Mucosa of gallbladder (tissue), 1 donor: ENCODE results near the gene MGAT5B. TPM values are rescaled to one million over a fixed set of nuclear protein-coding genes. Genes with fewer than 3 reads are reported as not detected.

Source experiments
- DNase-seq: peaks from one replicate; pipeline ENCODE4 v3.0.0-alpha.2; 2020; ENCODE audit warnings: low spot score
- total RNA-seq: library from RNA; stranded (reverse); gene quantifications from one replicate; pipeline ENCODE4 v1.2.1, GENCODE V29; 2021
- donor health status: DM: no; HTN: no; CAD: no.

MGAT5B gene
- total RNA-seq, 1 donor from 2014 or later: 0.69 TPM

GRCh38 chr17:76905036-76905435, 36.8 kb downstream of the MGAT5B start:
- DNase-seq: no peak

- no peak for DNase-seq
Observed at GRCh38 chr17:76905836-76906235, 37.6 kb downstream of the MGAT5B start.

DNA sequence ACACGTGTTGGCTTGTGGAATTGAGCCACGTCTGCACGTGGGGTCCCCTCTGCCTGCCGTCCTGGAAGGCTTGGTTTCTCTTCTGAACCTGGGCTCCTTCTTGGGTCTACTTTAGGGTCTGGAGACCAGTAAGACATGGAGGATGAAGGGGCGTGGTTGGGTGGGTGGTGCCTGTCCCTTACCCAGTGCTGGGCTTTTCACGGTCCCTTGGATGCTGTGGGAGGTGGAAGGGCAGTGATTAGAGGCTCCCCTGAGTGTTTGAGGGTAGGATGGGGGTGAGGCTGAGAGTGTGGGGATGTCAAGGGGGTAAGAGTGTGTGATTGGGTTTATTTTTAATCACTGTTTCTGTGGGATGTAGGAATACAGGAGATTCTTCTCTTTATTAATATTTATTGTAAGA, 38.3 kb downstream of the MGAT5B start:
- no peak for DNase-seq

DNA sequence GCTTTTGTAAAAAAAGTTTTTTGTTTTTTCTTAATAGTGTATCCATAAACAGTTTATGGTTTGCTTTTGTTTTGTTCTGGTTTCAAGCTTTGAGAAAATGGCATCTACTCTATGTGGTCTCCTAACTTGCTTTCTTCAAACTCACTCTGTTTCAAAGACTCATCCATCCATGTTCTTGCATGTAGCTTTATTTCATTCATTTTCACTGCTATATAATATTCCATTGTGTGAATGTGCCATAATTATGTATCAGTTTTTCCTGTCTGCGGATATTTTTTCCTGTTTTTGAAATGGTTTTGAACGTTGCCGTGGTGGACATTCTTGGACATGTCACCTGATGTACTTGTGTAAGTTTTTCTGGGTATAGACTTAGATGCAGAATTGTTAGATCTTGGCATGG, 39.1 kb downstream of the MGAT5B start:
- no peak for DNase-seq

DNA sequence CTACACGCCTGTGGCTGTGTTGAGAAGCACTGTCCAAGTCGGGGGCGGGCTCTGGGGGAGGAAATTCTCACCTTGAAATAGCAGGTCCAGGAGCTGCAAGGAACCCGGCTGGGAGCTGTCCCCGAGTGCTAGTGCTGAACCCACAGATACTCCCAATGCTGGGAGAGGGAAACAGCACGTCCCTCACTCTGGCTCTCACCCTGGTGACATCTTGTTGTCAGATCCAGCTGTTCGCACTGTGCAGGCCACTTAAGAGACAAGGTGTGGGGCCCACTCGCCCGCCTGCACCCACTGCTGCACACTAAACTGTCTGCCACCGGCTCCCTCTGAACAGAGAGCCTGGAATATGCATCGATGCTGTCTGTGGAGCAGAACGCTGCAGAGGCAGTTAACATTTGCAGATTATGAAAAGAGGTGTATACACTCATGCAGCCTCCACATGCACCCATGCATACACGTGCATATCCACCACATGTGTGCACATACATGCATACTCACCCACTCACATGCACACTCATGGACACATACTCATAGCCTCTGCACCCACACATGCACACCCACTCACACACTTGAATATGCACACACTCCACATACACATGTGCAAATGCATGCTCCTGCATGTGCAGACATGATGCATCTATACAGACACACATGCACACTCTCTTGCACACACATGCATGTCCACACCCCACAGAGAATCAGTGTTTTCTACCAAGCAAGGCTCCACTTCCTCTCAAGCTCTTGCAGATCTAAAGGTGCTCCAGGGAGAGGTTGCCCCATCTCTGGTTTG, 42.0 kb downstream of the MGAT5B start:
- DNase-seq: peak; percentile 53

DNA sequence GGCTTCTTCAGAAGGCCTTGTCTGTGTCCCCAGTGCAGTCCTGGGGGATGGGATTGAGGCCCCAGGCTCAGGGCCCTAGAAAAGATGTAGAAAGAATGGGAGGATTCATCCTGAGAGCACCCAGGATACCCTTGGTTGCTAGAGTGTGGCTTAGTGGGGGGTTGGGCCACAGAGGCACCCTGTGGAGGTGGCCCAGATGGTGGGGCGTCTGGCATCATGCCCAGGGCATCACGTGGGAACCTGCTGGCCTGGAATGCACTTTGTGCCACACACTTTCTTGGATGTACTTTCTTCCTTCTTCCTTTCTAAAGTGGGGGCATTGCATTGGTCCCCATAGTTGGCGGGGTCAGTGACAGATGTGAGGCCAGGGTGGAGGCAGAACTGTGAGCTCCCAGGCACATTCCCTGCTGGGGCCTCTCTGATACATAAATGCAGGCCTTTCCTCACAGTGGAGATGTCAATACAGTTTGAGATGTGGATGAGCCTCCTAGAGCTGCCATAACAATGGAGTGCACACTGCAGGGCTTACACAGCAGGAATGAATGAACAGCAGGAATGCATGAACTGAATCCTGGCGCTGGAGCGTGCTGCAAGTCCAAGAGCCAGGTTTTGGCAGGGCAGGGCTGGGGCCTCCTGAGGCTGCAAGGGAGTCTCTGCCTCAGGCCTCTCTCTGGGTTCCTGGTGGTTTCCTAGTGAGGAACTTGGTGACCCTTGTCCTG, 43.3 kb downstream of the MGAT5B start:
- DNase-seq: no peak

DNA sequence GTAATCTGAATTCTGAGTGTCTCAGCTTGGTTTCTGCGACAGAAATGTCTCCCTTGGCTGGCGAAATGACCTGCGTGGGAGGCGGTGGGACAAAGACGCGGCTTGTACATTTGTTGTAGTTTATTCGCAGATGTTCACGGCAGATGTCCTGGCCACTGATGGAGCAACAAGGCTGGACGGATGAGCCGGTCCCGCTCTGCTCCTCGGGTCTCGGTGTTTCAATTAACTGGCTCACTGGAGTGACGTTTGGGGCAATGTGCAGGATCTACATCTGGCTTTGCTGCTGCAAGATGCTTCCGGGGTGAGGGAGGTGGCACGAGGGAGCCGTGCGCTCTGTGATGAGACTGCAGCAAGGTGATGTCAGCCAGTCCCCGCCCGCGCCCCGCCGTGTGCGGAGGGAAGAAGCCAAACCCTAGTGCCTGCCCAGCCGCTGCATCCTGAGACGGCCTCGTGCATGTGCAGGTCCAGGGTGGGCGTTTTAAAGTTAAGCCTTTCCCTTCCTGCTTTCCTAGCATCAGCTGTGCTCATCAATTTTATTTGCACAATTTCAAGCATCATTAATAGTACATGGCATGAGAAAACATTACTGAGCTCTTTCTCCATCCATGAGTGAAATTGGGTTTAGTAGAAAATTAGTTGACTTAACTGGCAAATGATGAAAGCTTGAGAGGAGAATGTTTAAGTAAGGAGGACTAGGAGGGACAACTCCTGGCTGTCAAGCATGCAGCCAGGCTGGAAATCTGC, 44.4 kb downstream of the MGAT5B start:
- no peak for DNase-seq

- DNase-seq: no peak
Observed at GRCh38 chr17:76914937-76915336, 46.7 kb downstream of the MGAT5B start.

- DNase-seq: no peak
Observed at GRCh38 chr17:76915840-76916510, 47.8 kb downstream of the MGAT5B start.

DNA sequence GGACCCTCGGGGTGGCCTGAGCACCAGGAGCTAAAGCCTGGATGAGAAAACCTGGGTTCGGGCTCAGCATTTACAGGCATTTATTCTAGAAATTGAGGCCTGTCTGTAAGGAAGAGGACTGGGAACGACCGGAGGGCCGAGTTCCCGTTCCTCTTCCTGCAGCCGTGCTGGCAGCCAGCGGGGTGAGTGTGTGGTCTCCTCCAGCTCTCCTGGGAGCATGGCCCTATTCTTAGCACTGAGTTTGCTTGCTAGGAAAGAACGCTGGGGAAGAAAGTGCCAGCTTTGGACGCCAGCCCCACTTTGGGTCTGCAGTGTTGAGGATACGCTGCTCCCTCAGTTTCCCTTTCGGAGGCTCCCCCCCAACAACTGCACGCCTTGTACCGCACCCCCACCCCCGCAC, 49.6 kb downstream of the MGAT5B start:
- DNase-seq: no peak

DNA sequence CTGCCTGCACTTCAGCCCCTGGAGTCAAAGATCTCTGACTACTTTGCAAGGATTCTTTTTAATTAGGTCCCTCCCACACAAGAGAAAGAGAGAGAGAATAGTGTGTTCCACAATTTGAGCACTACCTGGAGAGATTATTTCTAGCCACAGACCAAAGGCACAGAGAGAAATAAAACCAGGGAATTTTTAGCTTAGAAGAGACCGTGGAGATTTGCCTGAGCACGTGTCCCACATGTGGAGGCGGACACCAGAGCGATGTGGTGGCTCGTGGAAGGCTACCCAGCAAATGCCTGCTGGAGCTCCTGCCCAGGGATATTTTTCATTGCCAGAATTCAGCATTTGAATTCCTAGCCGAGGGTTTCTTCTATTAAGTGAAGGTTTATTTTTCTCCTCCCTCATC, 50.6 kb downstream of the MGAT5B start:
- no peak for DNase-seq

DNA sequence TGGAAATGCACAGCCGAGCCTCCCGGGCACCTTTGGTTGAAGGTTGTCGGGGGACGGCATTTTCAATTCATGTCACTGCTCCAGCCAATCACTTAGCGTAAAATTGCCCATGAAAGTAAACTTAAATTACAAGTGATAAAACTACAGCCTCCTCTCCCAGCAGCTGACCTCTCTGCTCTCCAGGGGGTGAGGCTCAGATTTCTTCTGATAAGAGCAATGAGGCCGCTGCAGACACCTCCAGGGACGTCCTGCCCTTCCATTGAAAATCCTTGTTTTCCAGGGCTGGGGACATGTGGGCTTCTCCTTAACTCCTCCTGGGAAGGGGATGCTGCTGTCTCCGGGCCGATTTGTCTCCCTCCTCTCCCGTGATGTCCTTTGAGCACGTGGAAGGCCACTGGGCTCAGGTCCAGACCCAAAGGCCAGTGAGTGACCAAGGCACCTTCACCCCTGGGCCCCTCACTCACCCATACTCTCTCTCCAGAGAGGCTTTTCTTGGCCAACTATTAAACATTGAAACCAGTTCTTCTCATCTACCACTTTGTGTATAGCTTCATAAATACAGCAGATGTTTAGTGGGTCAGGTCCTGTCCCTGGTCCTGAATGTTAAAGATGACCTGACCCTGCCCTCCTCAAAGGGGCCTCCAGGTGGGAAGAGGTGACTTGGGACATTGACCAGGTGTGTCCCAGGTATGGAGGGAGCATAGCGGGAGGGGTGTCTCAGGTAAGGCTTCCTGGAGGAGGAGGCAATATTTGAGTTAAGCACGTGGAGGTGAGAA, 52.3 kb downstream of the MGAT5B start:
- no peak for DNase-seq

DNA sequence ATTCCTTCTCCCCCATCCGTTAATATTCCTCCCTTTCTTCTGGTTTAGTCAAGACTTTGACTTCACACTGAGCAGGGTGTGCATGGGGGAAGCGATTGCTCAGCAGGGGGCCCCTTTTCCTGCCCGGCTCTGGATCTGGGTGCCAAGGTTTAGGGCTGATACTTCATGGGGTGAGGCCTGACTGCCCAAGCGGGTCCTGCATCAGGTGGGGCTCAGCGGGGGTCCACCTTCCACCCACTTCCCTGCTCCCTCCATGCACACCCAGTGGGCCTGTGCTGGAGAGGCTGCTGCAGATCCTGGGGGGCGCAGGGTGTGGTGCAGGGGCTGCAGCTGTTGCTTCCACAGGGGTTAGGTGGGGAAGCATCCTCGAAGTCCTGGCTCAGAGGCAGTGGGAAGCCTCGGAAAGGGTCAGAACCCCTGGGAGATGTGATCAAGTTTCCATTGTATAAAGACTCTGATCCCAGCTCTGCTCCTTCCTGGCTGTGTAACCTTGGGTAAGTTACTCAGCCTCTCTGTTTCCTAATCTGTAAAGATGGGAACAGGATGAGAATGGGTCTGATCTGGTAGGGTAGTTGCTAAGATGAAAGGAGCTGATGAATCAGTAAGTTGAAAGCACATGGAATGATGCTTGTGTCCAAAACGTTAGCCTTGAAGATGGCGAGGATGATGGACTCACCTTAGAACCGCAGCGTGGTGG, 53.3 kb downstream of the MGAT5B start:
- no peak for DNase-seq

DNA sequence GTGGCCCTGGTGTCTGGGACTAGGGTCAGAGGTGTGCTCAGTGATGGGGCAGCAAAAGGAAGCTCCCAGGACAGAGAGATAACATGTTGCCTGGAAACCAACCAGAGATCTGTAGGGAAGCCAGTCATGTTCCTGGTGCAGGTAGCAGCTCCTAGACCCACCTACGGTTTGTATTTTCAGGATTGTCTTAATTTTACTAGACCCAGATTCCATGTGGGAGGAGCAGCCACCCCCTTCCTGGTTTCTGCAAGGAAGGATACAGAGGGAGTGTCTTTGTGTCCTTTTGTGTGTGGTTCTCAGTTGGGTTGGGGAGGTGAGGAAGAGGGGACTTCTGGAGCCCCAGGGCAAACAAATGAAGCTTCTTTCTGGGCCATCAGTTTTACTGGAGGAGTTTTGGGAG, 53.9 kb downstream of the MGAT5B start:
- DNase-seq: no peak

- no peak for DNase-seq
Observed at GRCh38 chr17:76922967-76923366, 54.8 kb downstream of the MGAT5B start.

GRCh38 chr17:76923491-76923890, 55.3 kb downstream of the MGAT5B start:
- no peak for DNase-seq

DNA sequence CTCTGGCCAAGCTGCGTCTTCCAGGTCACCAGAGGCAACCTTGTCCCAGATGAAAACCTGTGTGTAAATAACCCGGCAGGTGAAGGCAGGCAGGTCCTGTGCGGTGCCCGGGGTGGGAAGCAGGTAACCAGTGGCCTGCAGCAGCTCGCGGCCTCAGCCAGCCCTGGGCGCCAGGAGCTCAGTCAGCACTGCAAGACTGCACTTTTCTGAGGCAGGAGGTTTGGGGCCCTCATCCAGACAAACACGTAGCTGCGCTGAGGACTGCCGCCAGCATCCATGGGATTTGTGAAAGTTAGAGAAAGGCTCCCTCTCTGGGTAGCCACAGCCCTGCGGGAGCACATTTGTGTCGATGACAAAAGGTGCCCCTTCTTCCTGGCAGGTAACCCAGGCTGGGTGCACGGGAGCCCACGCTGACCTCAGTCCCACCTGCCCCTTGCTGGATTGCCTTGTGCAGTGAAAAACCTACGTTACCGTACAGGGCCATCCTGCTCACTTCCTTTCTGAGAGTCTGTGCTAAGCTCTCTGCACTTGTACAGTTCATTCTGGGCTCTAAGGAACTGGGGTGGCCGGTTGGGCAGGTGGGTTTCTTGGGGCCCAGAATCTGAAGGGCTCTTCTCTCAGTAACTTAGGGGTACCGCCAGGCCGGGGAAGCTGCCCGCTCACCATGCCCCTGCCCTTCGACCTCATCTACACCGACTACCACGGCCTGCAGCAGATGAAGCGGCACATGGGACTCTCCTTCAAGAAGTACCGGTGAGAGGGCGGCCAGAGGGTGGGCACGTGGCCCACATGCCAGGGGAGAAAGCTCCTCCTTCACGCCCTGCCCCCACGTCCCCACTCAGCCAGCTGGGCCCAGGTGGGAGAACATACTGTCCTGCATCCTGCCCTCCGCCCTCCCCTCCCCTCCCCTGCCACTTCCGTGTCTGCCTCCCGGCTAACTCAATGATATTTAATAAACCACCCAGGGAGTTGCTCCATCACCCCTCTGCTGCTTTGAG, 56.4 kb downstream of the MGAT5B start:
- no peak for DNase-seq

DNA sequence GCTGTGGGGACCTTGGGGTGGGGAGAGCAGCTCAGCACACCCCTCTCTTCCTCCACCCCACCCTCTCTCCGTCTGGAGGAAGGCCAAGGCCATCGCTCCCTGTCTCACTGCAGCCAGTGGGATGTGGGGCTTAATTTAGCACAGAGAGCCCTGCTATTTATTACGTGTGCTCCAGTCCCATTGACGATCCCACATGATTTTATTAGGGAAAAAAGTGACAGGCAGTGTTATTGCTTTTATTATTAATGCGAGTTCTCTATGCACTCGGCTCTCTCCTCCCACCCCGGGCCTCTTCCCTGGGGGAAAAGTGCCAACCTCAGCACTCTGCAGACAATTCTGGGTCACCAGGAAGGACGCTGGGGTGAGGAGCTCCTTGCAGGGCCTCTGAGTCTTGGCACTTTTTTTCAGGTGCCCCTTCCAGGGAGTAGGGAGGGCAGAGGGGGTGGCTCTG, 57.3 kb downstream of the MGAT5B start:
- DNase-seq: no peak

GRCh38 chr17:76926237-76926866, 58.1 kb downstream of the MGAT5B start:
- DNase-seq: no peak
